Fibroblast of skin of left biceps (primary cell): Measurements from ENCODE around the gene ANXA2R.
"Not testable (repeated sequence)": the region's sequence is repeated elsewhere in the genome, so short reads cannot be mapped to it uniquely, and the experiment has no call there.

ENCODE experiments used
- DNase-seq, 2 experiments: peaks; one replicate each; pipeline ENCODE4 v3.0.0-alpha.2; 2013; ENCODE audit warnings: low read depth in 2 of 2

ANXA2R gene

DNA sequence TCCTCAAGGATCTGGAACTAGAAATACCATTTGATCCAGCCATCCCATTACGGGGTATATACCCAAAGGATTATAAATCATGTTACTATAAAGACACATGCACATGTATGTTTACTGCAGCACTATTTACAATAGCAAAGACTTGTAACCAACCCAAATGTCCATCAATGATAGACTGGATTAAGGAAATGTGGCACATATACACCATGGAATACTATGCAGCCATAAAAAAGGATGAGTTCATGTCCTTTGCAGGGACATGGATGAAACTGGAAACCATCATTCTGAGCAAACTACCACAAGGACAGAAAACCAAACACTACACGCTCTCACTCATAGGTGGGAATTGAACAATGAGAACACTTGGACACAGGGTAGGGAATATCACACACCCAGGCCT is 19.9 kb upstream of the ANXA2R start:
- DNase-seq: not testable (repeated sequence)

DNA sequence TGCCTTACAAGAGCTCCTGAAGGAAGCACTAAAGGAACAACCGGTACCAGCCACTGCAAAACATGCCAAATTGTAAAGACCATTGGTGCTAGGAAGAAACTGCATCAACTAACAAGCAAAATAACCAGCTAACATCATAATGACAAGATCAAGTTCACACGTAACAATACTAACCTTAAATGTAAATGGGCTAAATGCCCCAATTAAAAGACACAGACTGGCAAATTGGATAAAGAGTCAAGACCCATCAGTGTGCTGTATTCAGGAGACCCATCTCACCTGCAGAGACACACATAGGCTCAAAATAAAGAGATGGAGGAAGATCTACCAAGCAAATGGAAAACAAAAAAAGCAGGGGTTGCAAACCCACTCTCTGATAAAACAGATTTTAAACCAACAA is 15.0 kb upstream of the ANXA2R start:
- not testable (repeated sequence) for DNase-seq

DNA sequence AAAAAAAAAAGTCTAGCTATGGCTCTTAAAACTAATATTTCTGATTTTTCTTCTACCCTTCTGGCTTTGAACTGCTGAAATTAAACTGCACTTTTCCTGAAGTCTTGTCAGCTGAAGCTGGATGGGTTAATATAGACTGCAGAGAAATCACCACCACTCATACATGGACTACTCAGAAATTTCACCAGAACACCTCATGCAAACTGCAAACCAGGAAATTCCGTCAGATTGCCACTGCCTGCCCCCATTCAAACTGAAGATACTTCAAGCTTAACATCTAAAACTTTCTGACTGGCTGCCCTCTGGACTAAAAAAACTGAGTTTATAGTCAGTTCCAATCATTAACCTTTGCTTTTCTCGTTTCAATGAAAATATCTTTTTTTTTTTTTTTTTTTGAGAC is 11.6 kb upstream of the ANXA2R start:
- DNase-seq: no peak

DNA sequence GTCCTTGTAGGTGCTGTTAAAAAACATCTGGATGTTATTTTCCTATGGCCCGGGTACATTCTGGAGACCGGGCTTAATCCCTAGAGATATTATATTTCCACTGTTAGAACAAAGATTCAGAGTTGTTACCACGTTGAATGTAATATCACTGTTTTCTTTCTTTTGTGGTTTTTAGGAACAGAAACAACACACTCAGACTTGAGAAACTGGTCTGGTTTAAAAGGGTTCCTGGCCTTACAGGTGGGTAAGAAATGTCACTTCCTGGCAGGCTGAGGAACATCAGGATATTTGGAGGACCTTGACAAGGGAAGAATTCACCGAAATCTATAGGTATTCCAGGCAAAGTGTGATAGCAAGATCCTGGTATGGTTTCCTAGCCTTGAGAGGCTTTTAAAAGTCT is 10.3 kb upstream of the ANXA2R start:
- DNase-seq: no peak

DNA sequence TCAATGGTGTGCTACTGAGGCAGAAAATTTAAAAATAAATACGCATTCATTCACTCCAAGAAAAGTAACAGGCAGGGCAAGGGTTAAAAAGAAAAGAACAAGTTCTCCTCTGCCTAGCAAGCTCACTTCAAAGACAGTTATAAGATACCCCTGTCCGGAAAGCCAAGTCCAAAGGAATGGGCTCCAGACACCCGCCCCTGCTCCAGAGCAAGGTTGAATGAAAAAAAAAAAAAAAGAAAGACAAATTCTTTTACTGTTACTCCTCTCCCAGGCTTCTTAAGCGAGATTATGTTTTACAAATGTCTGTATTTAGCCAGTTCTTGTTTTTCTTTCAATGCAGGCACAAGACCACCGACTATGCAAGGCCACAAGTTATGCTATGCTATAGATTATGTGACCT is 9.1 kb upstream of the ANXA2R start:
- no peak for DNase-seq

DNA sequence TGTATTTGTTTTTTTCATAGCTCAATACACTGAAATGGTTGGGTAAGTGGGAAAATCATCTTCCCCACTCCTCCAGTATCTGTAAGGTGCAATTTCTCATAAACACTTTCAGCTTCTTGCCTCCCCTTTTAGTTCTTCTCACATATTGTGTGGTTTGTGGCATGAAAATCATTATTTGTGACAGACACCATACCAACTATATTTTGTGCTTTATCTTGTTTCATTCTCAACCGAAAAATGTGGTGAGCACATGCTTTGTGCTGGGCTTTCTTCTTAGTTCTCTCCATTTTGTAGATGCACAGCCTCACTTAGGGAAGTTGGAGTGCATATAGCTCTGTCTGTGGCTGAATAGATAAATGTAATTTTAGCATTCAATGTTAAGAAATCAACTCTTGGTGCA is 6.4 kb upstream of the ANXA2R start:
- no peak for DNase-seq

DNA sequence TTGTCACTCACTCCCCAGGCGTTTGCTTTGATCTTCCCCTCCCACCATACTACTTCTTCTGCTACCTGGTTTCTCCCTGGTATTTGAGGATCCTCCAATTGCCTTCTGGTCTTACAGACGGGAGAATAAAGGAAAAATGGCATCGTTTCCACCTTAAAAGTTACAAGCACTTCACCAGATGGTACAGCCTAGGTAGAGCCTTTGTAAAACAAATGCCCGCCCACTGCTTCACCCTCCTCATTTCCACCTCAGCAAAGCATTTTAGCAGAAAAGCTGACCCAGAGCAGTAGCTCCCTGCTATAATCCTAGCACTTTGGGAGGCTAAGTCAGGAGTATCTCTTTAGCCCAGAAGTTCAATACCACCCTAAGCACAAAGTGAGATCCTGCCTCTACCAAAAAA is 5.1 kb upstream of the ANXA2R start:
- DNase-seq: no peak

DNA sequence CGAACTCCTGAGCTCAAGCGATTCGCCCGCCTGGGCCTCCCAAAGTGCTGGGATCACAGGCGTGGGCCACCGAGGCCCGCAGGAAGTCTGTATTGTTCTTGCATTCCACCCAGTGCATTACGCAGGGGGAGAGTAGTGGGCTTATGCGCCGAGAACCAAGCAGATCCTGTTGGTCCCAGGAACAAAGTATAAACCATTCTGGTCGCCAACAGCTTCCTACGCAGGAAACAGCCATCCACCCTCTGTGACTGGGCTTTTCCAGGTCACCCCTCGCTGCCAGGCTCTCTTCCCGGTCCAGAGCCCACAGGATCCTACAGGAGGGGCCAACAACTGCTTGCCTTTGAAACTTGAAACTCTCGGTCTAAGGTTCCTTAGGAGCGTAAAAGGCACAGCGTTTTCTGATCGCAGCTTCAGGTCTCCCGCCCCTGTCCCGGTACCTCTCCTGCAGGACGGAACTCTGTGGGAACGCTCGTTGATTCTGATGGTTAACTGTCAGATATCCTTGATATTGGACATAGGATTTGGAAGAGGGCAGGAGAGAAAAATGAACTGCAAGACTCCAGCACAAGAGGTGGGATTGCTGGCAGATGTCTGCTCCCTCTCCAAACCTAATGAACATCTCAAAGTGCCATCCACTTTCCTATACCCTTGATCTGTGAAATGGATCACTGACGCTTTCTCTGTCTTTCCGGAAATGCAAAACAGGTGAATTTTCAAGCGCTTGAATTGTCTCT is 4.2 kb upstream of the ANXA2R start:
- no peak for DNase-seq

DNA sequence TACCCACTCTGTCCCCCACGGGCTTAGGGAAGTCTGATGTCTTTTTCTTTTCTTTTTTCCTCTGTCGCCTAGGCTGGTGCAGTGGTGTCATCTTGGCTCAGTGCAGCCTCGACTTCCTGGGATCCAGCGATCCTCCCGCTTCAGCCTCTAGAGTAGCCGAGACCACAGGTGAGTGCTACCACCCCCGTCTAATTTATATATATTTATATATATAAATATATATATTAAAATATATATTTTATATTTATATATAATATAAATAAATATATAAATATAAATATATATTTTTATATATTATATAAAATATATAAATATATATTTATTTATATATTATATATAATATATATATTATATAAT is 3.3 kb upstream of the ANXA2R start:
- DNase-seq: no peak

DNA sequence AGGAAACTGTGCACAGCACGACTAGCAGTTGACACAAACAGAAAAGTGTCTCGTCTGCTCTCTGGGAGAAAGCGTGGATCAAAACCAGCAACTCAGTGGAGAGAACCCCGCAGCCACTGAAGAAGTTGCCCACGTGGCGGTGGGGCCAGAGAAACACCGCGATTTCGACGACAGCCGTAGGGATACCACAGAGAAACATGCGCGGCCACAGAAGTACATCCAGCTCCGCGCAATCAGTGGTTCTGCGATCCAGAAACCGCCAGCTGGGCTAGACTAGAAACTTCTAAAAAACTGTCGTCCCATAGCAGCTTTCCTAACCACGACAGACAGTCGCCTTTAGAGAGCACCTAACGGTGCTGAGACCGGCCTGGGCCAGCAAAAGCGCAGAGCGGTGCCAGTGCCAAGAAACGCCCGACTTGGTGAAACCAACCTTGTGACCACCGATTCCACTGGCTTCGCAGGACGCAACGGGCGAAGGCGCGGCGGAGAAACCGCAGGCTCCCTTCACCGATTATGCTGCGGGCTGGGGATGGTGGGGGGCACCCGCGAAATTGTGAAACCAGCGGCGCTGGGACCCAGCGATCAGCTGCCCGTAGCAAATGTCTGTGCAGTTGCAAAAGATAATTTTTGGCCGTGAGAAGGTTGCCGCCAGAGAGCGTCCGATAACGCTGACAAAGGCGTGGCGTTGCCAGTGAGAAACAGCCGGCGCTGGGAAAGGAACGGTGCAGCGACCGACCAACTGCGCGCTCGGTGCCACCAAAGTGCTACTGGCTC is 2.7 kb upstream of the ANXA2R start:
- DNase-seq: no peak

DNA sequence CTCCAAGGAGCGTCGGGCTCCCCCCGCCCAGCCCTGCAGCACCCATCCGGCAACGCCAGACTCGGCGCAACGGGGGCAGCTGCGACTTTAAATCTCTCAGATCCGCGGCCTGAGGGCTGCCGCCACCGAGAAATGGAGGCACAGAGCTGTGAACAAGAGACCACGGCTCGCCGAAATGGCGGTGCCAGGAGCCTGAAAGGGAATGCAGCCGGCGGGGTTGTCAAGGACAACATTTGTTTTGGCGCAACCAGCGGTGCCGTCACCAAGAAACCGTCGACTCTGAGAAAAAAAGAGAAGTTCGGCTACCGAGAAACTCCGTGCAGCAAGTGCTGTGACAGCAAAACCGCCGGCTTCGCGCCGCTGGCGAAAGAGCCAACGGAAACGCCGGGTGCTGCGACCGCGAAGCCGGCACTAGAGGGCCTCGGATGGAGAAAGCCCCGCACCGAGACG is 2.1 kb upstream of the ANXA2R start:
- DNase-seq: no peak

DNA sequence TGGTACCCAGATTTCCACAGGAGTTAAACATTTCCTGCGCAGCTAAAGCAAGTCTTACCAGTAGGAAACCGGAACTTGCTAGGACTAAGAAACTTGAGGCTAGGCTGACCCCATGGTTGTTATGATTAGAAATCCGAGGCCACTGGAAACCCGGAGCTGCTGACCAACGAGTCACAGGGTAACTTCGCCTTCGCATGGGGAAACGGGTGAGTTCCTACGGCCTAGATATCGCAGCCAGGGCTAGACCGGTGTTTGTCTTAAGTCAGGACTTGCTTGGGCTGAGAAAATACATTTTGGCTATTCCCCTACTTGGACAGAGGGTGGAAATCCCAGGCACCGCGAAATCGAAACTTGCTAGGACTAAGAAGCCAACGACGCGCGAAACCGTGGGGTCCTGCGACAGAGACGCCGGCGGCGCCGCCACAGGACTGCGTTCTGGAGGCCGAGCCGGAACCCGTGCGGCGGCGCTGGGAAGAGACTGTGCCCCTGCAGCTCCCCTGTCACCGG is 1.6 kb upstream of the ANXA2R start:
- DNase-seq: no peak

DNA sequence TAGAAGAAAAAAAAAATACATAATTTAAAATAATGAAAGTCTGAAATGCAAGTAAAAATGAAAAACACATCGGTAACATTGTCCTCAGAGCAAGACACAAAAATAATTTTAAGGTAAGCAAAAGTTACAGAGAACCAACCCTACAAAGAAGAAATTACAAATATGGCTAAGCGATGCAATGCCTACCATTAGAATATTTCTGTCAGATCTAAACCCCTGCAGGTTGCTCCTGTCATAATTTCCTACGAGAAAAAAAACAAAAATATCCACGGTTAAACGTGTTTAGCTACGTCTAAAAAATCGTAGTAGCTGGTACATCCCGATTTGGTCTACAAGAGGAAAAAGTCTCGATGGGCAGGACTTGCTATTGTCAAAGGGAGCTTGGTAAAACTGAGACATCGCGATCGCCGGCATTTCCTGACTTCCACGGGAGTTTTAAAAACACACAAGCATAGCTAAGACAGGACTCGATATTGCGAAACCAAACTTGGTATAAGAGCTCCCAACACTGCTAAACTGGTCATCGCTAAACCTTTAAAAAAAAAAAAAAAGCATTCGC is 1.1 kb upstream of the ANXA2R start:
- no peak for DNase-seq

DNA sequence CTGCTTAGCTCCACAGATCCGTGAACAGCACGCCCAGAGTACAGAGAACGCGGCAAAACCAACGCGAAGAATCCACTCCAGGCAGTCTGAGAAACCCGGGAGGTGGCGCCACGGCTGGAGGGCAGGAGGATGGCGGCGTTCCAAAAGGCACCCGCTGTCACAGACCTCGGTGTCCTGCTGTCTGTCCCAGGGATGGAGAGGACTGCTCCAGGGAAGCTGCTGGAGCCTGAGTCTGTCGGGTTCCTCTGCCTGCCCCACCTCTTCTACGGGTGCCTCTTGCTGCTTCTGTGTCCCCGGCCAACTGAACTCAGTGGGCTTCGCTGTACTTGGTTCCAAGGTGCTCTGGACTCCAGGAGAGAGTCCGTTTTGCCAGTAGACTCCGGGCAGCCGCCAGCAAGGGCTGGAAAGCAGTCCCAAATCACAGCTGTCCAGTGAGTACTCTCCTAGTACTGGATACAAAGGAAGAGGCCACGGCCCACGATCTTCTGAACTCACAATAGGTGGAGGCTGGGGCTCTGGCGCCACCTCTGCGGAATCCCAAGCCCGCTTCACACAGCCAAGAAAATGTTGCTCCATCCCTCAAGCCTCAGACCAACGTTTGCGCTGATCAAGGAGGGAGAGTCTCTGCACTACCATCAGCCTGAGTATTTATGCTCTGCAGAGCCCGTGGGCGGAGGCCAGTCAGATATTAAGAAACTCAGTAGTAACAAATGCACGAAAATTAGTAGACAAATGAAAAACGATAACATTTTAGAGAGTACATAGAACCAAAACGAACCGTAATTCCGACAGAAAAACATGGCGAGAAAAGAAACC is 440 bp downstream of the ANXA2R start:
- DNase-seq: no peak

DNA sequence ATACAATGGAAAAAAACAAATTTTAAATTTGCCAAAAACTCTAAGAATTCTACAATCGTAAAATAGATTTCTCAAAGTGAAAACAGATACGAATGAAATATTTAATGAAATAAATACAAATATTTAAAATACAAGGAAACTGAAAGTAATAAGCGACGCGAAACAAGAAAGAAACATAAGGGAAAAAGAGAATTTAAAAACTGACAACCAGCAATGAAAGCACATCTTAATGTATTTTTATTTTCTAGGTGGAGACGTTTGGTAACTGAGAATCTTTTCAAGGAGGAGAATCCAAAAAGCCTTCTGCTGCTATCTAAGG is 1.0 kb downstream of the ANXA2R start:
- DNase-seq: no peak

DNA sequence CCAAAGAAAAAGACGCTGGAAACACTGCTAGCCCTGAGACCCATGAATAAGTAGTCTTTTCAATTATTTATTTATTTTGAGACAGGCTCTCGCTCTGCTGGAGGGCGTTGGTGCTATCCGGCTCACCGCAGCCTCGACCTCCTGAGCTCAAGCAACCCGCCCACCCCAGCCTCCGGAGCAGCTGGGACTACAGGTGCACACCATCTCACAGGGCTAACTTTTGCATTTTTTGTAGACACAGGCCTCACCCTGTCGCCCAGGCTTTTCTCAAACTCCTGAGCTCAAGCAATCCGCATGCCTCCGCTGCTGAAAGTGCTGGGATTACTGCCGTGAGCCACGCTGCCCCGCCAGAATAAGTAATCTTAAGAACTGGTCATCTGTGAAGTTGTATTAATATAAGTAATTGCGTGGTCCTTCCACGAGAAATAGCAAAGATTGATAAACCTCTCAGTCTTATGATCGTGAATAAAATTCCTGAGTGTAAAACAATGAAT is 1.6 kb downstream of the ANXA2R start:
- DNase-seq: no peak

DNA sequence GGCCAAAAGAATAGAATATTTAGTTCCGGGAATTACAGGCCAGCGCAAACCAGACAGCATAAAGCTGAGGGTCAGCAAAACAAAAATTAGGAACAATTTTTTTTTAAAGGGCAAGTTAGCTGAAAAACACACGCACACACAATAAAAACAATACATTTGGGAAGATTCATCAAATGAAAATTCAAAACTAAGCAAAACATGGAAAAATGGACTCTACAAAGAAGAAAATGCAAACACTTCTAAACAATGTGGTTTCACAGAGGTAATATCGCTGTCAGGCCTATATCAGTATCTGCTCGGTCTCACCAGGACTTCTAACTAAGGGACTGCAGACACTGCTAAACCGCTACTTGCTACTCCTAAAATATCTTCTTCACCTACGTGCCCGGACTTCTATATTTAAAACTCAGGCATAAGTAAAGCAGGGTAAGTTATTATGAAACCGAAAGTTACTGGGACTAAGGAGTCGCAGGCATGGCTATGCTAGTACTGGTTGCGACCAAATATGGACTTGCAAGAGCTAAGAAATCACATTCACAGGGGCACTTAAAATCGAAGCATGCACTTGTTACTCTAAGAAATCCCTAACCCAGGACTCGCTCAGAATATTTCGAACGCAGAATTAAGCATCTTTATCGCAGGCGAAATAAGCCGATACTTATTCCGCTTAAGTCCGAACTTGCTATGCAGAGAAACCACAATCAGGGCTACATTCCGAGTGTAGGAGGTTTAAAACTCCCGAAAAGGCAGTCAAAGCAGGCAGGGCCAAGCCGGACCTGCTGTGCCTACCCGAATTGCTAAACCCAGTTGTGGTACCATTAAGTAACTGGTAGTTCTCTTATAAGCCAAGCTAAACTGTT is 2.3 kb downstream of the ANXA2R start:
- no peak for DNase-seq

DNA sequence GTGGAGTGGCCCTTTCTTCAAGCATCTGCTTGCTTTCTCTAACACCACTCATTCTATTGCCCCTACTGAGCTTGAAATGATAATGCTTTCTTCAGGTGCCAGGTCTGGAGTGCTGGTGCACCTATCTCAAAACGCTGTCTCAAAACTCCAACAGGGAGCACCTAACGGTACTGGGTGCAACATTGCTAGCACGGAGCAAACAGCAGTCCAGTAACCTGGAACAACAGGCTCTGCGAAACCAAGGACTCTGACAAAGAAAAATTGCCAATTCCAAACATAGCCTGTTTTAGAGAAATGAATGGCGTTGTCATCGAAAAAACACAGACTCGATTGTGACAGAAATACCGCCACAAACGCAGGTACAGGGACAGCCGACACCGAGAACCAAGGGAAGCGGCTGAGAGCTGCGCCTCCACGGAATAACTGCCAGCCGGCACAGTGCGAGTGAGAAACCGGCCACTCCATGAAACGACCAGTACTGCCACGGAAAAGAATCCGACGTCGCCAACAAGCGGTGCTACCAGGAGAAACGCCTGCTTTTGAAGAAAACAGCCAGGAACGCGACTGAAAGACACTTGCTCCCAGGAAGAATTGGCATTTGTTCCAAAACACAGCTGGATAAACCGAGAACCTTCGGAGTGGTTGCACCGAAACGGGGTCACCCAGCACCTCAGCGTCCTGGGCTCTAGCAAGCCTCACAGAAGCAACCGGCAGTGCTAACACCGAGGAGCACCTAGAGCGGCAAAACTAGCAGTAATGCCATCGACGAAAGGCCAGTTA is 3.1 kb downstream of the ANXA2R start:
- DNase-seq: no peak

DNA sequence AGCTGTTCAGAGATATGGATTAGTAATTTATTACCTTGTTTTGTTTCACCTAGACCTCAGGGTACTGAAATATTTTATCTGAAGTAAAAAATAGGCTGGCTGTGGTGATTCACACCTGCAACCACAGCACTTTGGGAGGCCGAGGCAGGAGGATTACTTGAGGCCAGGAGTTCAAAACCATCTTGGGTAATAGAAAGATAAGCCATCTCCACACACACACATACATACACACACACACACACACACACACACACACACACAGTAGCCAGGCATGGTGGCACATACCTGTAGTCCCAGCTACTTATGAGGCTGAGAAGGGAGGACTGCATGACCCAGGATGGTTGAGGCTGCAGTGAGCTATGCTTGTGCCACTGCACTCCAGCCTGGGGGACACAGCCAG is 3.7 kb downstream of the ANXA2R start:
- no peak for DNase-seq

DNA sequence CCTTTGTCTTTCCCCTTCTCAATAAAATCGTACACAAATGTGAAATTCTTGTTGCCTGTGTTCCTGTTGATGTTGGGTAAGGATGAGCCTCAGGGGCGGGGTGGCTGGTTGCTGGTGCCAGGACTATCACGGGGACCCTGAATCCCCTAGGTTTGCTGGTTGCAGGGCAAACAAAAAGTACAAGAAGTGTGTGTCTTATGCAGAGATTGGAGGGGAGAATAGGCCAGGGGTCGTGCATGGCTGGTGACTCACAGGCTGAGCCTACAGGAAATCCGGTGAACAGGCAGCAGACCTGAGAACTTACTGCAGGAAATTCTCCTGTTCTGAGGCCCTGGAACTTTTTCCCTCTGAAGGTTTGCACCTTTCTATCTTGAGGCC is 5.5 kb downstream of the ANXA2R start:
- DNase-seq: no peak
